ENCODE results near the gene SPAG17.

Gene SPAG17

GRCh38 chr1:118117521-118117920 lies 67.5 kb downstream of the SPAG17 start:
- no peak for FAIRE-seq

- FAIRE-seq: no peak
Observed at GRCh38 chr1:118116909-118117308, 68.1 kb downstream of the SPAG17 start.

GRCh38 chr1:118116401-118116800 lies 68.6 kb downstream of the SPAG17 start:
- no peak for FAIRE-seq

- no peak for FAIRE-seq
Observed at GRCh38 chr1:118115567-118116295, 69.3 kb downstream of the SPAG17 start.

- FAIRE-seq: no peak
Observed at GRCh38 chr1:118113261-118113660, 71.8 kb downstream of the SPAG17 start.

GRCh38 chr1:118110580-118110979 lies 74.4 kb downstream of the SPAG17 start:
- FAIRE-seq: no peak

GRCh38 chr1:118104951-118105350 lies 80.1 kb downstream of the SPAG17 start:
- FAIRE-seq: no peak

GRCh38 chr1:118102445-118102844 lies 82.6 kb downstream of the SPAG17 start:
- FAIRE-seq: no peak

GRCh38 chr1:118101999-118102398 lies 83.0 kb downstream of the SPAG17 start:
- no peak for FAIRE-seq

- FAIRE-seq: no peak
Observed at GRCh38 chr1:118101515-118101844, 83.5 kb downstream of the SPAG17 start.

GRCh38 chr1:118100686-118101514 lies 84.1 kb downstream of the SPAG17 start:
- FAIRE-seq: no peak

GRCh38 chr1:118099686-118100085 lies 85.3 kb downstream of the SPAG17 start:
- no peak for FAIRE-seq

GRCh38 chr1:118097622-118098348 lies 87.2 kb downstream of the SPAG17 start:
- no peak for FAIRE-seq

- no peak for FAIRE-seq
Observed at GRCh38 chr1:118093017-118093416, 92.0 kb downstream of the SPAG17 start.

GRCh38 chr1:118090130-118090529 lies 94.9 kb downstream of the SPAG17 start:
- no peak for FAIRE-seq

- FAIRE-seq: no peak
Observed at GRCh38 chr1:118085365-118085764, 99.7 kb downstream of the SPAG17 start.

- FAIRE-seq: no peak
Observed at GRCh38 chr1:118084400-118084799, 100.6 kb downstream of the SPAG17 start.

- no peak for FAIRE-seq
Observed at GRCh38 chr1:118082984-118083383, 102.0 kb downstream of the SPAG17 start.

GRCh38 chr1:118081387-118081786 lies 103.6 kb downstream of the SPAG17 start:
- FAIRE-seq: no peak

GRCh38 chr1:118077331-118078045 lies 107.5 kb downstream of the SPAG17 start:
- FAIRE-seq: no peak

- FAIRE-seq: no peak
Observed at GRCh38 chr1:118075116-118075515, 109.9 kb downstream of the SPAG17 start.

GRCh38 chr1:118073648-118074435 lies 111.2 kb downstream of the SPAG17 start:
- no peak for FAIRE-seq

Measured in TTC549 (cell line).